ENCODE data around the gene TRAF3IP1.

- TF ChIP-seq CTCF (IDR thresholded peaks at IDR 0.05) (no peak), EZH2 (IDR thresholded peaks at IDR 0.05) (no peak)
These were observed 19.1 kb downstream of the TRAF3IP1 start for GRCh38 chr2:238339395-238339780.
